GM23338 (cell line): Measurements from ENCODE around the gene MEGF6. TPM values are rescaled to one million over a fixed set of nuclear protein-coding genes. Genes with fewer than 3 reads are reported as not detected.

Experiments
- ATAC-seq: fragments of 200-7000 bp; cut with Tn5 transposase; 3 replicates; pipeline ENCODE4 v1.9.1; 2020
- DNase-seq: peaks from one replicate; pipeline ENCODE4 v3.0.0-alpha.2; 2015; ENCODE audit warnings: low spot score
- H2AFZ ChIP-seq: fragments of 200-600 bp; sonication (generic); 2 replicates; pipeline ENCODE4 v1.8.0; 2016; ENCODE audit warnings: antibody characterized with exemption, mild to moderate bottlenecking, moderate library complexity
- H3F3A ChIP-seq: fragments of 200-600 bp; sonication (generic); replicated peaks from 2 replicates; pipeline ENCODE4 v1.8.0; 2017; ENCODE audit warnings: antibody characterized with exemption, mixed run types, low read depth
- H3K27ac ChIP-seq: fragments of 200-600 bp; sonication (generic); 2 replicates; pipeline ENCODE4 v1.6.1; 2016; ENCODE audit warnings: low read depth
- H3K27me3 ChIP-seq: fragments of 200-600 bp; sonication (generic); 2 replicates; pipeline ENCODE4 v1.8.0; 2016; ENCODE audit warnings: mild to moderate bottlenecking, mixed run types, moderate library complexity; ENCODE audit not compliant: insufficient read depth
- H3K36me3 ChIP-seq: fragments of 200-600 bp; sonication (generic); 2 replicates; pipeline ENCODE4 v1.8.0; 2016; ENCODE audit warnings: mild to moderate bottlenecking; ENCODE audit not compliant: insufficient read depth
- H3K4me1 ChIP-seq: fragments of 200-600 bp; sonication (generic); 2 replicates; pipeline ENCODE4 v1.8.0; 2016; ENCODE audit warnings: mild to moderate bottlenecking, moderate library complexity; ENCODE audit not compliant: insufficient read depth
- H3K4me2 ChIP-seq: fragments of 200-600 bp; sonication (generic); 2 replicates; pipeline ENCODE4 v1.7.1; 2017; ENCODE audit warnings: mixed run types
- H3K4me3 ChIP-seq: fragments of 200-600 bp; sonication (generic); 2 replicates; pipeline ENCODE4 v1.6.1; 2016; ENCODE audit warnings: mixed run types
- H3K79me2 ChIP-seq: fragments of 200-600 bp; sonication (generic); replicated peaks from 2 replicates; pipeline ENCODE4 v1.8.0; 2017; ENCODE audit warnings: mild to moderate bottlenecking; ENCODE audit not compliant: insufficient read depth
- H3K9me2 ChIP-seq: fragments of 200-600 bp; sonication (generic); 2 replicates; pipeline ENCODE4 v1.8.0; 2017; ENCODE audit not compliant: insufficient read depth
- H4K20me1 ChIP-seq: fragments of 200-600 bp; sonication (generic); replicated peaks from 2 replicates; pipeline ENCODE4 v1.8.0; 2017; ENCODE audit warnings: mild to moderate bottlenecking; ENCODE audit not compliant: insufficient read depth
- H3K27ac Mint-ChIP-seq: 2 replicates; pipeline ENCODE4 v1.8.0; 2020; ENCODE audit warnings: inconsistent platforms, mild to moderate bottlenecking, moderate library complexity, mixed read lengths
- H3K27me3 Mint-ChIP-seq: 3 replicates; pipeline ENCODE4 v1.8.0; 2022; ENCODE audit warnings: low read depth, mild to moderate bottlenecking, moderate library complexity, mixed read lengths, inconsistent platforms; ENCODE audit not compliant: insufficient read depth, poor library complexity
- H3K36me3 Mint-ChIP-seq: 3 replicates; pipeline ENCODE4 v1.8.0; 2021; ENCODE audit warnings: low read depth, mild to moderate bottlenecking, inconsistent platforms, moderate library complexity, mixed read lengths
- H3K4me1 Mint-ChIP-seq: 3 replicates; pipeline ENCODE4 v1.8.0; 2020; ENCODE audit warnings: mild to moderate bottlenecking, inconsistent platforms, mixed read lengths
- H3K4me3 Mint-ChIP-seq: 3 replicates; pipeline ENCODE4 v1.8.0; 2021; ENCODE audit warnings: moderate library complexity, mild to moderate bottlenecking, inconsistent platforms, mixed read lengths
- H3K9me3 Mint-ChIP-seq: 3 replicates; pipeline ENCODE4 v1.8.0; 2020; ENCODE audit warnings: moderate library complexity, mild to moderate bottlenecking, inconsistent platforms, mixed read lengths
- CREB1 ChIP-seq: fragments of 250-450 bp; sonication (Bioruptor Pico); IDR thresholded peaks from 2 replicates; pipeline ENCODE4 v1.5.0; 2020; ENCODE audit warnings: low read depth, mild to moderate bottlenecking, moderate library complexity
- ETS1 ChIP-seq: IDR thresholded peaks from 2 replicates; pipeline ENCODE4 v1.6.1; 2016; ENCODE audit warnings: antibody characterized with exemption
- EZH2 ChIP-seq: fragments of 200-600 bp; sonication (generic); IDR thresholded peaks from one replicate; pipeline ENCODE4 v1.8.0; 2017; ENCODE audit warnings: antibody characterized with exemption, mild to moderate bottlenecking, low read depth; ENCODE audit not compliant: unreplicated experiment
- EZH2phosphoT487 ChIP-seq: fragments of 200-600 bp; sonication (generic); IDR thresholded peaks from one replicate; pipeline ENCODE4 v1.8.1; 2018; ENCODE audit warnings: antibody characterized with exemption; ENCODE audit not compliant: unreplicated experiment
- JUNB ChIP-seq: IDR thresholded peaks from one replicate; pipeline ENCODE4 v1.6.1; 2016; ENCODE audit warnings: antibody characterized with exemption; ENCODE audit not compliant: unreplicated experiment
- NANOG ChIP-seq: IDR thresholded peaks from 2 replicates; pipeline ENCODE4 v1.6.1; 2016; ENCODE audit warnings: antibody characterized with exemption, borderline replicate concordance
- POLR2AphosphoS5 ChIP-seq: IDR thresholded peaks from 2 replicates; pipeline ENCODE4 v1.6.1; 2016; ENCODE audit warnings: antibody characterized with exemption, low read depth
- STAT1 ChIP-seq: IDR thresholded peaks from one replicate; pipeline ENCODE4 v1.6.1; 2016; ENCODE audit warnings: antibody characterized with exemption; ENCODE audit not compliant: unreplicated experiment
- ZNF114 ChIP-seq: fragments of 250-450 bp; sonication (Bioruptor Pico); IDR thresholded peaks from 2 replicates; pipeline ENCODE4 v1.5.0; 2020; ENCODE audit warnings: mild to moderate bottlenecking, moderate library complexity
- ZNF331 ChIP-seq: fragments of 250-450 bp; sonication (Bioruptor Pico); IDR thresholded peaks from 2 replicates; pipeline ENCODE4 v1.5.0; 2020; ENCODE audit warnings: low read depth, mild to moderate bottlenecking, moderate library complexity
- ZNF462 ChIP-seq: fragments of 250-450 bp; sonication (Bioruptor Pico); IDR thresholded peaks from 2 replicates; pipeline ENCODE4 v1.5.0; 2020; ENCODE audit warnings: mild to moderate bottlenecking, moderate library complexity
- polyA plus RNA-seq: library from polyadenylated mRNA; unstranded; fragments of >200 nt; fragmentation: Nextera tagmentation; extraction: Ambion mirVana; gene quantifications from 2 replicates; pipeline ENCODE4 v1.2.1, GENCODE V29; 2016
- total RNA-seq: library from RNA; depleted of rRNA; stranded (reverse); fragments of >200 nt; shearing (Covaris generic); gene quantifications from 2 replicates; pipeline ENCODE4 v1.2.3, GENCODE V29; 2014
- TF ChIP-seq, protein P1 (sequence below): IDR thresholded peaks from one replicate; pipeline ENCODE4 v1.6.1; 2018; ENCODE audit warnings: antibody characterized with exemption; ENCODE audit not compliant: unreplicated experiment
- TF ChIP-seq, protein P2 (sequence below), 2 experiments: fragments of 200-600 bp in 1 of 2; sonication (generic) in 1 of 2; conservative IDR thresholded peaks; 2 replicates each; pipeline versions ENCODE4 v1.5.1 to v1.6.1; 2016 to 2017; ENCODE audit warnings: antibody characterized with exemption in 2 of 2, low read depth in 2 of 2, mild to moderate bottlenecking in 2 of 2, moderate library complexity in 1 of 2

Gene MEGF6
- total and polyA plus RNA-seq, 2 experiments from 2014 or later: 4.0 to 21.4 TPM

DNA sequence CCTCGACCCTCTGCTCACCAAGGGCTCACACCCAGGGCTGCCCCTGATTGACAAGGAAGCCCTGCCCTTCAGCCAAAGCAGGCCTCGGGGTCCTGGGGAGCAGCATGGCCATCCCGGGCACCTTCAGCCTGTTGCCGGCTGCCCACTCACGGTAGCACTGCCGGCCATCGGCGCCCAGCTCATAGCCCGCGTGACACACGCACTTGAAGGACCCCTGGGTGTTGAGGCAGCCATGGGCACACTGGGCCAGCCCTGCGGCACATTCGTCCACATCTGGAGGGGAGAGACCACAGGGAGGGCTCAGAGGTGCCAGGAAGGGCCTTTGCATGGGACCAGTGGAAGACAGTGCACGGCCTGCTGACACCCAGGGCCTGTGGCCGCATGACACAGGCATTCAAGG is 99.5 kb downstream of the MEGF6 start:
- Mint-ChIP-seq H3K36me3 (peaks cover 2% of the 10 kb centered on the region; the same call in 1 of the 3 replicates), H3K9me3 (no peaks in the 10 kb centered on the region)
- H3K27ac ChIP-seq: no peak overlapping the region

More for the DNA sequence above, 99.5 kb downstream of the MEGF6 start:
- Histone ChIP-seq H2AFZ (no peak overlapping the region), H3K4me2 (no peak overlapping the region), H3K4me1 (no peaks in the 10 kb centered on the region), H3K27me3 (no peaks in the 10 kb centered on the region), H4K20me1 (no peaks in the 10 kb centered on the region; the same call in 1 of the 2 replicates), H3K4me3 (no peak overlapping the region), H3K79me2 (no peaks in the 10 kb centered on the region), H3K36me3 (no peaks in the 10 kb centered on the region), H3K9me2 (no peaks in the 10 kb centered on the region), H3F3A (no peaks in the 10 kb centered on the region)
- ATAC-seq (no peak), DNase-seq (no peak)
- TF ChIP-seq POLR2AphosphoS5 (no peak), CREB1 (CRISPR knock-in tag) (no peak), EZH2phosphoT487 (no peak), ZNF331 (CRISPR knock-in tag) (no peak), NANOG (no peak), JUNB (no peak), ZNF114 (CRISPR knock-in tag) (no peak), ZNF462 (no peak), ETS1 (no peak), EZH2 (no peak), STAT1 (no peak)
- TF ChIP-seq, protein P1, sequence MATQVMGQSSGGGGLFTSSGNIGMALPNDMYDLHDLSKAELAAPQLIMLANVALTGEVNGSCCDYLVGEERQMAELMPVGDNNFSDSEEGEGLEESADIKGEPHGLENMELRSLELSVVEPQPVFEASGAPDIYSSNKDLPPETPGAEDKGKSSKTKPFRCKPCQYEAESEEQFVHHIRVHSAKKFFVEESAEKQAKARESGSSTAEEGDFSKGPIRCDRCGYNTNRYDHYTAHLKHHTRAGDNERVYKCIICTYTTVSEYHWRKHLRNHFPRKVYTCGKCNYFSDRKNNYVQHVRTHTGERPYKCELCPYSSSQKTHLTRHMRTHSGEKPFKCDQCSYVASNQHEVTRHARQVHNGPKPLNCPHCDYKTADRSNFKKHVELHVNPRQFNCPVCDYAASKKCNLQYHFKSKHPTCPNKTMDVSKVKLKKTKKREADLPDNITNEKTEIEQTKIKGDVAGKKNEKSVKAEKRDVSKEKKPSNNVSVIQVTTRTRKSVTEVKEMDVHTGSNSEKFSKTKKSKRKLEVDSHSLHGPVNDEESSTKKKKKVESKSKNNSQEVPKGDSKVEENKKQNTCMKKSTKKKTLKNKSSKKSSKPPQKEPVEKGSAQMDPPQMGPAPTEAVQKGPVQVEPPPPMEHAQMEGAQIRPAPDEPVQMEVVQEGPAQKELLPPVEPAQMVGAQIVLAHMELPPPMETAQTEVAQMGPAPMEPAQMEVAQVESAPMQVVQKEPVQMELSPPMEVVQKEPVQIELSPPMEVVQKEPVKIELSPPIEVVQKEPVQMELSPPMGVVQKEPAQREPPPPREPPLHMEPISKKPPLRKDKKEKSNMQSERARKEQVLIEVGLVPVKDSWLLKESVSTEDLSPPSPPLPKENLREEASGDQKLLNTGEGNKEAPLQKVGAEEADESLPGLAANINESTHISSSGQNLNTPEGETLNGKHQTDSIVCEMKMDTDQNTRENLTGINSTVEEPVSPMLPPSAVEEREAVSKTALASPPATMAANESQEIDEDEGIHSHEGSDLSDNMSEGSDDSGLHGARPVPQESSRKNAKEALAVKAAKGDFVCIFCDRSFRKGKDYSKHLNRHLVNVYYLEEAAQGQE: no peak
- TF ChIP-seq, protein P2, sequence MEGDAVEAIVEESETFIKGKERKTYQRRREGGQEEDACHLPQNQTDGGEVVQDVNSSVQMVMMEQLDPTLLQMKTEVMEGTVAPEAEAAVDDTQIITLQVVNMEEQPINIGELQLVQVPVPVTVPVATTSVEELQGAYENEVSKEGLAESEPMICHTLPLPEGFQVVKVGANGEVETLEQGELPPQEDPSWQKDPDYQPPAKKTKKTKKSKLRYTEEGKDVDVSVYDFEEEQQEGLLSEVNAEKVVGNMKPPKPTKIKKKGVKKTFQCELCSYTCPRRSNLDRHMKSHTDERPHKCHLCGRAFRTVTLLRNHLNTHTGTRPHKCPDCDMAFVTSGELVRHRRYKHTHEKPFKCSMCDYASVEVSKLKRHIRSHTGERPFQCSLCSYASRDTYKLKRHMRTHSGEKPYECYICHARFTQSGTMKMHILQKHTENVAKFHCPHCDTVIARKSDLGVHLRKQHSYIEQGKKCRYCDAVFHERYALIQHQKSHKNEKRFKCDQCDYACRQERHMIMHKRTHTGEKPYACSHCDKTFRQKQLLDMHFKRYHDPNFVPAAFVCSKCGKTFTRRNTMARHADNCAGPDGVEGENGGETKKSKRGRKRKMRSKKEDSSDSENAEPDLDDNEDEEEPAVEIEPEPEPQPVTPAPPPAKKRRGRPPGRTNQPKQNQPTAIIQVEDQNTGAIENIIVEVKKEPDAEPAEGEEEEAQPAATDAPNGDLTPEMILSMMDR (conservative IDR thresholded peaks at IDR 0.05; ENCODE audit: low read depth in 2 of 2): no peak
- Mint-ChIP-seq H3K27ac (no peak overlapping the region), H3K4me3 (no peak overlapping the region), H3K4me1 (no peaks in the 10 kb centered on the region; the same call in 2 of the 3 replicates), H3K27me3 (peaks cover 4% of the 10 kb centered on the region)
